Renal cortical epithelial cell (primary cell): Measurements from ENCODE around the gene PAGR1. TPM values are rescaled to one million over a fixed set of nuclear protein-coding genes. Genes with fewer than 3 reads are reported as not detected.
"Not testable (repeated sequence)": the region's sequence is repeated elsewhere in the genome, so short reads cannot be mapped to it uniquely, and the experiment has no call there.

ENCODE experiments used
- DNase-seq: peaks from one replicate; pipeline ENCODE4 v3.0.0-alpha.2; 2011; ENCODE audit warnings: low read depth
- total RNA-seq: library from RNA; depleted of rRNA; stranded (reverse); fragments of >200 nt; gene quantifications from 2 replicates; pipeline ENCODE4 v1.2.3, GENCODE V29; 2014

Gene PAGR1
- total RNA-seq, 1 donor from 2014 or later: 17.7 TPM

DNA sequence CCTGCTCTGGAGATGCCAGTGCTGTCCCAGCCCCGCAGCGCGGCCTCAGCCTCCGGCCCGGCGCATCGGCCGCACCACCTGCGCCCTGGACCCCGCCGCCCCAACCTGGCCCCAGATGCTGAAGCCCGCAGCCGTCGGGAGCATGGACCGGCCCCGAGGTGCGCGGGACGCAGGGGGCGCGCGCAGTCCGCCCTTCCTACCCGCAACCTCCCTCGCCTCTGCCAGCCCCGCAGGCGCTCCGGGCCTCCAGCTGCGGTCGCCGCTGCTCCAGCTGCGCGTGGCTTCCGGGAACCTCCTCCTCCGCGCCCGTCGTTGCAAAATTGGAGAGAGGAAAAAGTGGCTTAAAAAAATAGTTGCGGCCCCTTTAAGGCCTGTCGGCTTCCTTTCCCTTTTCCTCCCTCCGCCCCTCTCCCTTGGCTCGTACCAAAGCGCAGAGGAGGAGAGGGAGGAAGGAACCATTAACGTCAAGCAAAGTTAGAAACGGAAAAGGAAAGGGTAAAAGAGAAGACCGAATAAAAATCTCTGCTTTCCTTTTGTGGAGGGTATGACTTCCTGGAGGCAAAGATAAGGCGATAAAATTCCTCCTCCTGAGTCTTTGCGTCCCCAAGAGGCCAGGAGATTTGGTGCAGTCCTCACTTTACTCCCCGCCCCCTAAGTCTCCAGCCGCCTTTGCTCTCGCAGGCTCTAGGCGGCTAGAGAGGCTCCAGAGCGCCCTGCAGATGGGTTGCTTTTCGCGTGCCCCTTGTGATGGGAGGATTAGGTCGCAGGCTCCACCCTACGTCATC is 47.1 kb downstream of the PAGR1 start, which contains the start of gene CDIPT:
Gene CDIPT, minus strand, starts transcription at position 343 of the 785 bp plus-strand sequence. CDS start 369 bp downstream, outside the sequence.
- DNase-seq: peak; percentile 89

DNA sequence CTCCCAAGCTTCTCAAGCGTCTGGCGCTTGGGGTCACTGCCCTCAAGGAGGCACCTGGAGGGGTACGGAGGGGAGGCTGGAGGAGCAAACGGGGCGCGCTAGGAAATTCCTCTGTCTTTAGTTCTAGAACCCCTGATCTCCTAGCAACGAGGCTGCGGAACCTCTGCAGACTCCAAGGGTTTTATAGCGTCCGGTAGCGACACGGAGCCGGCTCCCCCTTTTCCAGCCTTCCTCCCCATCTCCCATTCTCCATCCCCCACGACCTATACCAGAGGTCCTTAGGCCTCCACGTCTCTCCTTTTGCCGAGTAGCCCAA is 47.7 kb downstream of the PAGR1 start:
- no peak for DNase-seq

GRCh38 chr16:29864205-29864604 is 48.3 kb downstream of the PAGR1 start:
- no peak for DNase-seq

GRCh38 chr16:29868396-29869009 is 52.6 kb downstream of the PAGR1 start:
- DNase-seq: no peak

- not testable (repeated sequence) for DNase-seq
These were observed 53.1 kb downstream of the PAGR1 start for GRCh38 chr16:29869067-29869466.

Other genes starting within 250 kb of the PAGR1 start
- 0.05 TPM in 1 of 2 replicates, not detected in the other for gene SPN, start 152.9 kb upstream of the PAGR1 start, total RNA-seq
- gene QPRT, start 137.0 kb upstream of the PAGR1 start, total RNA-seq: 119 and 258 TPM in 2 replicates
- not detected in 2 replicates for gene C16orf54, start 70.2 kb upstream of the PAGR1 start, total RNA-seq
- gene ZG16, start 37.9 kb upstream of the PAGR1 start, total RNA-seq: not detected in 2 replicates
- 14.0 and 29.5 TPM in 2 replicates for gene KIF22, start 25.4 kb upstream of the PAGR1 start, total RNA-seq
- 159 and 161 TPM in 2 replicates for gene MAZ, start 9.6 kb upstream of the PAGR1 start, total RNA-seq
- 0.25 and 0.35 TPM in 2 replicates for gene PRRT2, start 4.0 kb upstream of the PAGR1 start, total RNA-seq
- 431 and 491 TPM in 2 replicates for gene MVP, start 4.3 kb downstream of the PAGR1 start, total RNA-seq
- 69.1 and 114 TPM in 2 replicates for gene CDIPT, start 47.1 kb downstream of the PAGR1 start, total RNA-seq
- 9.2 and 45.7 TPM in 2 replicates for gene SEZ6L2, start 83.4 kb downstream of the PAGR1 start, total RNA-seq
- gene ASPHD1, start 84.3 kb downstream of the PAGR1 start, total RNA-seq: 15.8 and 33.3 TPM in 2 replicates
- gene KCTD13, start 110.1 kb downstream of the PAGR1 start, total RNA-seq: 12.5 and 13.2 TPM in 2 replicates
- gene TMEM219, start 145.9 kb downstream of the PAGR1 start, total RNA-seq: 48.9 and 112 TPM in 2 replicates
- 52.4 and 80.9 TPM in 2 replicates for gene TAOK2, start 157.7 kb downstream of the PAGR1 start, total RNA-seq
- 7.8 and 8.2 TPM in 2 replicates for gene HIRIP3, start 179.5 kb downstream of the PAGR1 start, total RNA-seq
- gene INO80E, start 180.1 kb downstream of the PAGR1 start, total RNA-seq: 27.7 and 48.1 TPM in 2 replicates
- gene DOC2A, start 194.9 kb downstream of the PAGR1 start, total RNA-seq: 0.80 TPM in 1 of 2 replicates, not detected in the other
- not detected in 2 replicates for gene C16orf92, start 207.0 kb downstream of the PAGR1 start, total RNA-seq
- gene TLCD3B, start 215.1 kb downstream of the PAGR1 start, total RNA-seq: 0.15 TPM in 1 of 2 replicates, not detected in the other
- gene ALDOA, start 249.6 kb downstream of the PAGR1 start, total RNA-seq: 525 and 1,258 TPM in 2 replicates